NCI-H1436 treated with DMSO at 0.1 percent for 48 hours (cell line): ENCODE results near the gene SCN1B.

Source experiments
- DNase-seq: peaks from one replicate; lab custom pipeline; 2025; lab: John Stamatoyannopoulos, UW

The SCN1B gene

DNA sequence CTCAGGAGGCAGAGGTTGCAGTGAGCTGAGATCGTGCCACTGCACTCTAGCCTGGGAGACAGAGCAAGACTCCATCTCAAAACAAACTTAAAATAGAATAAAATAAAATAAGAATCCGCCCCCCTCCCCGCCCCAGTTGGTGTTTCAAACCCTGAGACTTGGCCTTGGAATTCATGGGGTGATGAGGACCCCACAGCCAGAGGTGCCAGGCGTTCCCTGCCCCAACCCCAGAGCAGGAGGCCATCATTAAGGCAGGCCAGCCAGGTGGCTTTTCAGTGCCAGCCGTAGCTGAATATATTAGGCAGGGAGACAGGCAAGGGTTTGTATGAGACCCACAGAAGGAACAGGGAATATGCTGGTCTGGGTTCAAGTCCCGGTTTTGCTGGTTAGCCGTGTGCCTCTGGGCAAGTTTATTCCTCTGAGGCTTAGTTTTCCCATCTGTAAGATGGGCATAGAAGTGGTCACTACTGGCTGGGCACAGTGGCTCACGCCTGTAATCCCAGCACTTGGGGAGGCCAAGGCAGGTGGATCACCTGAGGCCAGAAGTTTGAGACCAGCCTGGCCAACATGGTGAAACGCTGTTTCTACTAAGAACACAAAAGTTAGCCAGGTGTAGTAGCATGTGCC is 23.5 kb downstream of the SCN1B start:
- no peak for DNase-seq

- DNase-seq, result no peak
Observed at GRCh38 chr19:35054626-35055025, 24.4 kb downstream of the SCN1B start.

DNA sequence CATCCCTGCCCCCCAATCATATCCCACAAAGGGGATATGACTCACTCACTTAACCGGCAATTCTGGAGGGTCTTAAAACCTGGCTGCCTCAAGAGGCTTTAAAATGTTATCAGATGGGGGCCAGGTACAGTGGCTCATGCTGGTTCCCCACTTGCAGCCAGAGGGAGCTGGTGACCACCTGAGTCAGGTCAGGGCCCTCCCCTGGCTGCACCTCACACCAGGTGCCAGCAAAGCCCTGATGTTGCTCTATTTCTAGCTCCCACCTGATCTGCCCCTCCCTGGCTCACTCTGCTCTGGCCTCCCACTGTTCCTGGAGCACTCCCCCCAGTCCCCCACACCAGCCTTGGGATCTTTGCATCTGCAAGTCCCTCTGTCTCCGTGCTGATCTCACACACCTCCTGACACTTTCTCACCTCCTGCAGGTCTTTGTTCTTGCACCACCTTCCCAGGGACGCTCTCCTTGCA is 25.5 kb downstream of the SCN1B start:
- DNase-seq, result no peak

DNA sequence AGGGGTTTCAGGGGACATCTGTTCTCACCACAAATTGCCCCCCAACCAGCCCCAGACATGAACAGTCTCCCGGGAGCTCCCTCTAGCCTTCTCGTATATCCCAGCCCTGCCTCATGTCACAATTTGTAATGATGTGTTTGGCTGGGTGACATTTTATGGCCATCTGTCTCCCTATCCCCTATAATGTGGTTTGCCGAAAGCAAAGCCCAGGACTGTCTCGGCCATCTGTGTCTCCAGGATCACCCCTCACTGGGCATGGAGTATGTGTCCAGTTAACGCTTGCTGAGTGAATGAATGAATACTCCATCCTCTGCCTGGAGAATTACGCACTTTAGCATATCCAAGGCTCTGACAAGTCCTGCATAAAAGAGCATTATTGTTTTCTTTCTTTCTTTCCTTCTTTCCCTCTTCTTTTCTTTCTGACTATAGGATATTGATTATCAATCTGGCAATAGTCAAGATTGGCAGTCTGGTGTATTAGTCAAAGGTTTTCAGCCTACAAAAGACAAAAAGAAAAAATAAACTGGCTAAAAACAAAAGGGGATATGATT is 26.3 kb downstream of the SCN1B start:
- DNase-seq, result no peak

- DNase-seq, result no peak
Observed at GRCh38 chr19:35058370-35058769, 28.1 kb downstream of the SCN1B start.

GRCh38 chr19:35059006-35059798 is 28.9 kb downstream of the SCN1B start:
- DNase-seq, result no peak

DNA sequence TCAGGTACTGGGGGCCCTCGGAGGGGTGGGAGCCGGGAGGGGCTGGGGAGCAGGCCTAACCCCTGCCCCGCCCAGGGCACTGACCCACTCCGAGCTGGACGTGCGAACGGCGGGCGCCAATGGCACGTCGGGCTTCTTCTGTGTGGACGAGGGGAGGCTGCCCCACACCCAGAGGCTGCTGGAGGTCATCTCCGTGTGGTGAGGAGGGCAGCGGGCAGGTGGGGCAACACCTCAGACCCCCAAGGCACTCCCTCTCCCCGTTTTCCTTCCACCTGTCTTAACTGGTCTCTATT is 29.5 kb downstream of the SCN1B start:
- no peak for DNase-seq

- no peak for DNase-seq
Observed at GRCh38 chr19:35060160-35060855, 30.0 kb downstream of the SCN1B start.

DNA sequence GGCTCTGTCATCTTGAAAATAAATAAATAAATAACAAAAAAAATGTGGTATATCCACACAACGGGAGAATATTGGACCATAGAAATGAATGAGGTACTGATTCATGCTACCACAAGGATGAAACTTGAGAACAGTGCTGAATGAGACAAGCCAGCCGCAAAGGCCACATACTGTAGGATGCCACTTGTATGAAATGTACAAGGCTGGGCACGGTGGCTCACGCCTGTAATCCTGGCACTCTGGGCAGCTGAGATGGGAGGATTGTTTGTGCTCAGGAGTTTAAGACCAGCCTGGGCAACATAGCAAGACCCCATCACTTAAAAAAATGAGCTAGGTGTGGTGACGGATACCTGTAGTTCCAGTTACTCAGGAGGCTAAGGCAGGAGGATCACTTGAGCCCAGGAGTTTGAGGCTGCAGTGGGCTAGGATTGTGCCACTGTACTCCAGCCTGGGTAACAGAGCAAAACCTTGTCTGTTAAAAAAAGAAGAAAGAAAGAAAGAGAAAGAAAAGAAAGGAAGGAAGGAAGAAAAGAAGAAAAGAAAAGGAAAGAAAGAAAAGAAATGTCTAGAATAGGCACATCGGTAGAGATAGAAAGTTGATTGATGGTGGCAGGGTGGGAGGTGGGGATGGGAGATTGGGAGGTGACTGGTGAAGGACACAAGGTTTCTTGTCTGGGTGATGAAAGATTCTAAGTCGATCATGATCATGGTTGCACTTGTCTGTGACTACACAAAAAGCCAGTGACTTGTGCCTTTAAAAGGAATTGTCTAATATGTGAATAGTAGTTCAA is 31.5 kb downstream of the SCN1B start:
- DNase-seq, result no peak

GRCh38 chr19:35062942-35063341 is 32.7 kb downstream of the SCN1B start:
- DNase-seq, result no peak

DNA sequence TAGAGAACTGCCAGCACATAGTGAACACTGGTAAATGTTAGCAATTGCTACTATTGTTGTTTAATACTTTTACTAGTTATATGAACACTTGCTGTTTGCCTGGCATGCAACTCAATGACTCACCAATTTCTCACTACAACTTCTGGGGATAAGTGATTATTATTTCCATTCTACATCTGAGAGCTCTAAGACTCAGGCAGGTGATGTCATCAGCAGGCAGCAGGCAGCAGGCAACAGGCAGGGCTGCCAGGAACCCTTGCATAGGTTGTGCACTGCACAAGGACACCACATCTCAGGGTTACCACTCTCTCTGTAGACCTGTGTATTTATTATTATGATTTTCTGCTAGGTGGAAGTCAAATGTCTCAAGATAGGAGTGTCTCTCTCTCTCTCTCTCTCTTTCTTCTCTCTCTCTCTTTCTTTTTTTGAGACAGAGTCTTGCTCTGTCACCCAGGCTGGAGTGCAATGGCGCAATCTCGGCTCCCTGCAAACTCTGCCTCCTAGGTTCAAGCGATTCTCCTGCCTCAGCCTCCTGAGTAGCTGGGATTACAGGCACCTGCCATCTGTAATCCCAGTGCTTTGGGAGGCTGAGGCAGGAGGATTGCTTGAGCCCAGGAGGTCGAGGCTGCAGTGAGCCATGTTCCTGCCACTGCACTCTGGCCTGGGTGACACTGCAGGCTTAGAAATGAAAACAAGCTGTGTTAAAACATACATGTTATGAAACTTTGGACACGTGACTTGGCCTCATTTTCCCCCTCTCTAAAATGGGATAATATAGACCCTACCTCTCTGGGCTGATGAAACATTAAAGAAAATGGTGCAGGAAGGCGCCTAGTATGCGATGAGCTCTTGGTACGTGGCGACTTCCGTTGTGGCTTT is 33.9 kb downstream of the SCN1B start:
- DNase-seq, result no peak

DNA sequence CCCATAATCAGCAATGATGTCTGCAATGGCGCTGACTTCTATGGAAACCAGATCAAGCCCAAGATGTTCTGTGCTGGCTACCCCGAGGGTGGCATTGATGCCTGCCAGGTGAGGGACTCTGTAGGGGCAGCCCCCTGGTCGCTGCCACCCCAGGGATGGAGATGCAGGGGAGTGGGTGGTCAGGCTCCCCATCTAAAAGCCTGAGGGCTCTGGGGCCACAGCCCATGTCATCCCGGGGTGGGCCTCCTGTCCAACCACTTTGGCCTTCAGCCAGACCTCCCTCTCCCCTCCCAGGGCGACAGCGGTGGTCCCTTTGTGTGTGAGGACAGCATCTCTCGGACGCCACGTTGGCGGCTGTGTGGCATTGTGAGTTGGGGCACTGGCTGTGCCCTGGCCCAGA is 35.3 kb downstream of the SCN1B start:
- no peak for DNase-seq

DNA sequence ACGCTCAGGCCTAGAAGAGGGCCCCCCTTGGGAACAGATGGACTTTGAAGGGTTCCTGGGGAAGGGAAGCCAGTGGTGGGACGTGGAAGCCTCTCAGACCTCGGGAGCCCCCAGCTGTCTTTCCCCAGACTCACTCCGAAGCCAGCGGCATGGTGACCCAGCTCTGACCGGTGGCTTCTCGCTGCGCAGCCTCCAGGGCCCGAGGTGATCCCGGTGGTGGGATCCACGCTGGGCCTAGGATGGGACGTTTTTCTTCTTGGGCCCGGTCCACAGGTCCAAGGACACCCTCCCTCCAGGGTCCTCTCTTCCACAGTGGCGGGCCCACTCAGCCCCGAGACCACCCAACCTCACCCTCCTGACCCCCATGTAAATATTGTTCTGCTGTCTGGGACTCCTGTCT is 35.9 kb downstream of the SCN1B start:
- no peak for DNase-seq

DNA sequence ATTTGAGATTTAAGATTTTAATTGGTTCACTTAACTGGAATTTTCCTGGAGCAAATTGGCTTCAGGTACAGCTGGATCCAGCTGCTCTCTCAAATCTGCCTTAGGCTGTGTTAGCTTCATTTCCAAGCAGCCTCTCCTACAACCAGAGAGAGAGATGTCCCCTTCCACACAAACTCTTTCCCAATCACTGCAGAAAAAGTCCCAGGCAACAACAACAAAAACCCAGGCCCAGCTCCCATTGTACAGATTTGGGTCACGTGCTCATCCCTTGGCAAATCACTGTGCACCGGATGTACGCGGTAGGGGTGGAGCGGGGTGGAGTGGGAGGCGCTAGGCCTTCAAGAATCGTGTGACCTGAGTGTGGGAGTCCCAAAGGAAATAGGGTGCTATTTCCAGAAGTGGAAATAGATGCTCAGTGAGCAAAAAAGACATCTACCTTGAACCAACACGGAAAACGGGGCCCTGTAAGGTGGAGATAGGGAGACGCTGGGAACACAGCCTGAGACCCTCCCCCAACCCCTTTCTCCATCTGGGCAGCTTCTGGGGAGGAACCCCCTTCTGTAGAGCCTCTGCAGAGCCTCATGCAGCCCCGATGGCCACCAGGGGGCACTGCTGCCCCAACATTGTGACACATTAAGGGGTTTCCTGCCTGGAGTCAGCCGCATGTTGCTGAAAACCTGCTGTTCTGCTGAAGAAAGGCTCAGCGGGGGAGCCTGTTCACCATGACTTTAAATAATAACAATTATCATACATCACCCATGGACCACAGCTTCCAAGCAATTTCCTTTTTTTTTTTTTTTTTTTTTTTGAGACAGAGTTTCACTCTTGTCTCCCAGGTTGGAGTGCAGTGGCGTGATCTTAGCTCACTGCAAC is 36.7 kb downstream of the SCN1B start:
- DNase-seq, result no peak

DNA sequence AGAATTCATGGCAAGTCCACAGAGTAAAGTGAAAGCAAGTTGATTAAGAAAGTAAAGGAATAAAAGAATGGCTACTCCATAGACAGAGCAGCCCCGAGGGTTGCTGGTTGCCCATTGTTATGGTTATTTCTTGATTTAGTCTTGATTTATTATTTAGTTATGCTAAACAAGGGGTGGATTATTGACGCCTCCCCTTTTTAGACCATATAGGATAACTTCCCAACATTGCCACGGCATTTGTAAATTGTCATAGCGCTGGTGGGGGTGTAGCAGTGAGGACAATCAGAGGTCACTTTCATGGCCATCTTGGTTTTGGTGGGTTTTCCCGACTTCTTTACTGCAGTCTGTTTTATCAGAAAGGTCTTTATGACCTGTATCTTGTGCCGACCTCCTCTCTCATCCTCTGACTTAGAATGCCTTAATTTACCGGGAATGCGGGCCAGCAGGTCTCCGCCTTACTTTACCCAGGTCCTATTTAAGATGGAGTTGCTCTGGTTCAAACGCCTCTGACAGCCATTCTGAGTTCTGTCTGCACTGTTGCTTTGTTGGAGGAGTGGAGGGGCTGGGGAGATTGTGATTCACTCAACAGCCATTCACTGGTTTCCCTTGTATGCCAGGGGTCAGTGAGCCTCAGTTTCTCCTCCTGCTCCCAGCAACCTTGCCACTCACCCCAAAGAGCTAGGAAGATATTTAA is 38.8 kb downstream of the SCN1B start:
- DNase-seq, result no peak

DNA sequence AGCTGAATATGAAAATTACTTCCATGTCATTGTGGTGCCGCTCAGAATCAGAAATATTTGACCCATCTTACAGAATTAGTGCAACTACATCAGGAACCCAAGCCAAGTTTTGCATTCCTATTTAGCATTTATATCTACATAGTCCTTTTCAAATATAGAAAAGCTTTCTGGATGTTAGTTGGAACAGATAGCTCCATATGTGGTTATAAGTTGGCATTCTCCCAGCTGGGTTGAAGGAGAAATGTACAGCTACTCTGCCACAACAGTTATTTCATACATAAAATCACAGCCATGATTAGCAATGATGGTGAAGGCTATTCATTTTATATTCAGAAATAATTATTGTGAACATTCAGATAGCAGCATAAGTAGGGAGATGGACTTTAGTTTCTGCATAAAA is 39.4 kb downstream of the SCN1B start:
- DNase-seq, result no peak

GRCh38 chr19:35070471-35070870 is 40.2 kb downstream of the SCN1B start:
- DNase-seq, result no peak

DNA sequence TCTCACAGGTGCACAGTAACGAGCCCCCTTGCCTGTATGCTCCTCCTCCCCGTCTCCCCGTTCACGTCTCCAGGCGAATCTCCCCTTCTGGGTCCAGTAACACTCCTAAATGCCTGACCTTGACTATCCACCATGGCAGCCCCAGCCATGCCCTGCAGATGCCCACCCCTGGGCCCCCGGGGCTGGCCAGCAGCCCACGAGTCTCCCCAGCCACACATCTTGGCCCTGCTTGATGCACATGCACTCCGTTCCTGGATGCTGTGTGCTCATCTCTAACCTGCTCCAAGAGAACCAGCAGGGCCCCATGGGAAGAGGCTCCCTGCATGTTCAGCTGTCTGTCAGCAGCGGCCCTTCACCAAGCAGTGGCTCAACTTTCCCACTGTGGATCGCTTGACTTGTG is 43.2 kb downstream of the SCN1B start:
- no peak for DNase-seq

DNA sequence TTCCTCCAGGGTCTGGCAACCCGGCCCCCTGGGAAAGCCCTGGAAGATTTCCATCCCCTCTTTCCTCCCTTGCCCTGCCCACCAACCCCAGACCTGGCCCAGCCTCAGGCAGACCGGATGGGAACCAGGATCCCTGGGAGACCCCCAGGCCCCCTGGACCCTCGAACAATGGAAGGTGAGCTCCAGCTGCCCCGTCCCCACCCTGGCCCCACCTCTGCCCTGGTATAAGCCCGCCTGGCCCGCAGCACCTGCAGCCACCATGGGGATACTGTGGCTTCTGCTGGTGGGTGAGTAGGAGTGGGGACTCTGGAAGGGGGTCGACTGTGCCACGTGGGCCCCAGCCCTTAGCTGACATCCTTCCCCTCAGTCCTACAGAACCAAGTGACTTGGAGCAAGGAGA is 43.7 kb downstream of the SCN1B start:
- no peak for DNase-seq
